DMS153 treated with DMSO at 0.1 percent for 48 hours (cell line): ENCODE results near the gene GPA33.

Source experiments
- DNase-seq: peaks from one replicate; lab custom pipeline; 2025; ENCODE audit not compliant: unreplicated experiment; lab: John Stamatoyannopoulos, UW

Gene GPA33

DNA sequence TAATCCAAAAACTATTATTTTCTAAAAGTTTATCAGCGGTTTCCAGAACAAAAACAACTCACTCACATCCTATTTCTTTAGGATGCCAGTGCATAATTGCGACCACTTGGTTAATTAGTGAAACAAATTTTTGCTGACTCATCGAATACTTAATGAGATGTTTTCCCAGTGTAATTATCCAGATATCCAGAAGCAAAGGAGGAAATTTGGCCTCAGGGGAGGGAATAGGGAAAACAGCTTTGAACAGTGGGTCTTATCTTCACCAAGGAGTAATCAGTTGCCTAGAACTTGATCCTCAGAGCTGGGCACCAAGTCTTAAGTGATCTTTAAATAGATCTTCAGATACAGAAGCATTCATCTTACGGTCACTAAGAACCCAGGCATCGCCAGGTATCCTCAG lies 28.0 kb upstream of the GPA33 start:
- no peak for DNase-seq

DNA sequence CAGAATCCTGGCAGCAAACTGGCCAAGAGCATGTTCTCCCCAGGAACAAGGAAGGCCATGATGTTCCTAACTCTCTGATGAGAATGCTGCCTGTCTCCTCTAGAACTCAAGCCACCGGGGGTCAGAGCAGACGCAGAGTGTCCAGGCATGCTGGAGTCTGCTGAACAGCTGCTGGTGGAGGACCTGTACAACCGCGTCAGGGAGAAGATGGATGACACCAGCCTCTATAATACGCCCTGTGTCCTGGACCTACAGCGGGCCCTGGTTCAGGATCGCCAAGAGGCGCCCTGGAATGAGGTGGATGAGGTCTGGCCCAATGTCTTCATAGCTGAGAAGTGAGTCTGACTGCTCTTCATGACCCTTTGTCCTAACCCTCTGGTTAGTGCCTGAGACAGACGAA lies 27.0 kb upstream of the GPA33 start:
- no peak for DNase-seq

DNA sequence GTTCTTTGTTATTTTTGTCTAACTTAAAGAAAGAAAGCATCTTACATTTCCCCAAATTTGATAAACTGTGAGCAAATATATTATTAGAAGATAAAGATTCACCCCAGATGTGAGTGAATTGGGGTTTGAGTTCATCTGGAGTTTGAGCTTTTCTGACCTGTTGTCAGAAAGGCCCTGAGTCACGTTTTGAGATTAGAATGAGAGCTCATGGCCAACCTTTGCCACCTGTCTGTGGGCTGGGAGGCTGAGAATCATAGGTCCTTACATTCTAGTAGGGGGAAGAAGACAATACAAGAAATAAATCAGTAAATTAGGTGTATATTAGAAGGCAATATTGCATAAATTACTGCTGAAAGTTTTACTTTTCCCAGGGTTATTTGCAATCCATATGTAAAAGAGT lies 26.0 kb upstream of the GPA33 start:
- DNase-seq, result no peak

DNA sequence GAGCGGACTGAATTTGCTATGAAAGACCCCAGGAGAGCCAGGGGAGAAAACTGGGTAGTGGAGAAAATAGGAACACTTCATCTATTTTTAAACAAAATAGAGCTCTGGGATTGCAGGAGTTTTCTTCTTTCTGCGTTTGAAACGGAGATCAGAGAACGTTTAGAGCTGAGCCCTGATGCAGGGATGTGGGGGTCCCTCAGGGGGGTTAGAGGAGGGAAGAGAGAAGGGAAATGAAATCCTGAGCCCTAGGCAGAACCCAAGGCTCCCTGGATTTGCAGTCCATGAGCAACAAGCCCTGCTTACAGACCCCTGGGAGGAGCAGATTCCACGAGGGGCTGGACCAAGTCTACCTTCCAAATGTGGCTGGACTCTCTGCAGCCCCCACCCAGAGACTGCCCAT lies 25.5 kb upstream of the GPA33 start:
- DNase-seq, result no peak

DNA sequence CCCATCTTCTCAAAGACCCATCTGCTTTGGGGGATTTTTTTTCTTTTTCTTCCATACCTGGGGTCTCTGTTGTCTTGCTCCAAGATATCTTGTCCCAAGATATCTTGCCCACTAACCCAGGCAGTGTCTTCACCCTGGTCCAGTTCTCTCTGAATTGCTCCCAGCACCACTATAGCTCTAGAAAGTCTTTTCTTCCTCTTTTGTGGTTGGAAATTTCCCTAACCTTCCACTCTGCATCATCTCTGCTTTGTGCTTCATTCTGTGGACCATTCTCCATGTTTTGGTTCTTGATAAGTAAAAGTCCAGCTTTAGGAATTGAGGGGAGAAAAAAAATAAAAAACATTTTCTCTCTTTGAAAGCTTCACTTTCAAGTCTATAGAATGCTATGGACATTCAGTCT lies 24.5 kb upstream of the GPA33 start:
- DNase-seq, result no peak

DNA sequence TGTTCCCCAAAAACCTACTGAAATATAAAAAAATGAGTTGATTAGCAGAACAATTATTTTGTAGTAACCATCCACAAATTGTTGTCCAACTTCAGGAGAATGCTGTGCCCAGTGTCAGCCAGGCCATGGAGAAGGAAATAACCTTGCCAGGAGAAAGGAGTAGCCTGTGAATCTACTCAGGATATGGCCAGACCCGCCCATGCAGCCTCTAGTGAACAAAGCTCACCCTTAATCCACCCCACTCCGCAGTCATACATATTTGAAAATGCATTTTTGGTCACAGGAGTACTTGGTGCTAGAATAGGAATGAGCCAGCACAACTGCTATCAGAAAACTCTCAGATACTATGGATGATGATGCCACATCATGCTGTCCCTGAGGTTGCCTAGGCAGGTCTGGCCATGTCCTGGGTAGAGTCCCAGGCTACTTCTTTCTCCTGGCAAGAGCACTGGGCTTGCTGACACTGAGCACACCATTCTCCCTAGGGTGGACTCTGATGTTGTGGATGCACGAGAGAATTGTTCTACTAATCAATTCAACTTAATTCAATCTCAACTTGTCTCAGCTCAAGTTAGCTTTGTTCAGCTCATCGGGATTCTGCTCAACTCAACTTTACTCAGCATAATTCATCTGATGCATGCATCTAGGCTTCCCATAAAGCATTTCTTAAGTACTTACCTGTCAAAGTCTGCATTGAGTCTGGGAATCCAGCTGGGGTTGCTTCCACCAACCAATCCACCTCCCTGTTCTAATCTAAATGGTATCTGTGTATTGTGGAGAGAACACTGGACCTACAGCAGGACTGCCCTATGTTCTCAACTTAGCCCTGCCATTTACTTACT lies 21.9 kb upstream of the GPA33 start:
- DNase-seq, result no peak

DNA sequence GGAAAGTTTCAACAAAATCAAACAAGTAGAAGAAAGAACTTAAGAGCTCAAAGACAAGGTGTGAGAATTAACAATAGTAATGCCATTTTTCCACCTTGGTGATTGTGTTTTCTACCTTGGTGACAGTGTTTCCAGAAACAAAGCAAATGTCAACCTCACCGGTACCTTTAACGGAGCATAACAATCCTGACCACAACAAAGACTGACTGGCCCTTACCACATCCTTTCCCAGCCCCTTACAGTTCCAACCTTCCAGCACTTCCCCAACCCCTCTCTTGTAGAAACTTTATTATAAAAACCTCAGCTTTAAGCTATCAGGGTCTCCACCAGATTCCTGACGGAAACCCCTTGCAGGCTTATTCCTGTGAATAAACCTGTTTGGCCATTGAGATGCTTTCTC lies 20.4 kb upstream of the GPA33 start:
- DNase-seq, result no peak

DNA sequence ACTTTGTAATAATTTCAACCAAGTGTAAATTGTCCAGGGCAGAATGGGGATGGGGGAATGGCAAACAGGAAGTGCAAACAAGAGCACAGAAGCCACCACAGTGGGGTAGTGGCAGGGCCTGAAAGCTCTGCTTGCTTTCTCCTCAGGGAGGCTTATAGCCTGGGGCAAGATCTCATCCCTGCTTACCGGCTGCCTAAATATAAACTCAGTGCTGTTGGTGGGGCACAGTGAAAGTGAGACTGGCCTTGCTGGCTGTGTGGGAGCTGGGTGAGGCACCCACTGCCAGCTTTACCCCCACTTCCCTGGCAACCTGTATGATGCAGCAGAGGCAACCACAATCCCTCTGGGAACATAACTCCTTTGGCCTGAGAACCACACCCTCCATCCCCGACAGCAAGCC lies 18.9 kb upstream of the GPA33 start:
- DNase-seq, result peak; percentile 23

DNA sequence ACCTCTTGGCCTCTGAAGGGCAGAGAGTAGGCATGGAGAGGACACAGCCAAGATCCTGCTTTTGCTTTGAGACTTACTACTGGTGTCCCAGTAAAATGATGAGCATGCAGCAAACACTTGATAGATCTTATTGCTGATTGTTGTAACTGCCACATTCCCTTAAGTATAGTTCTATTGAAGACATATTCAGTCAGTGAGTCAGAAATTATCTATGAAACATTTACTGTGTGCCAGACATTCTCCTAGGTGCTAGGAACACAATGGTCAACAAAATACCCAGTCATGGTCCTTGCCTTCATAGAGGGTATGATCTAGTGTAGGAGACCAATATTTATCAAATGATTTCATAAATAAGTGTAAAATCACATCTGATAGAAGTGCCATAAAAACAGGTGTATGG lies 17.3 kb upstream of the GPA33 start:
- DNase-seq, result no peak

DNA sequence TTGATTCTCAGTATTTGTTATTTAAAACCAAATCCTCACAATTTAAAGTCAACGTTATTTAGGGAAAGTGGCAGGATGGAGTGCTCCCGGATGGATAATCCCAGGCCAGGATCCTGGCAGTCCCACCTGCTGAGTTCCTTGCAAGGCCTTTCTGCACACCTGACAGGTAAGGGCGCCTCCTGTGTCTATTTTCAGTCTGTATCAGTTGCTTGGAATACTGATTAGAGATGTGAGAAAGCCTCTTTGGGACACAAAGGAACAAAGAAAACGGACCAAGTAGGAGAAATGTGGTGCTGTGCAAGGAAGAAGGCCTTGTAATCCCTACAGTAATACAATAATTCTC lies 15.9 kb upstream of the GPA33 start:
- DNase-seq, result no peak

DNA sequence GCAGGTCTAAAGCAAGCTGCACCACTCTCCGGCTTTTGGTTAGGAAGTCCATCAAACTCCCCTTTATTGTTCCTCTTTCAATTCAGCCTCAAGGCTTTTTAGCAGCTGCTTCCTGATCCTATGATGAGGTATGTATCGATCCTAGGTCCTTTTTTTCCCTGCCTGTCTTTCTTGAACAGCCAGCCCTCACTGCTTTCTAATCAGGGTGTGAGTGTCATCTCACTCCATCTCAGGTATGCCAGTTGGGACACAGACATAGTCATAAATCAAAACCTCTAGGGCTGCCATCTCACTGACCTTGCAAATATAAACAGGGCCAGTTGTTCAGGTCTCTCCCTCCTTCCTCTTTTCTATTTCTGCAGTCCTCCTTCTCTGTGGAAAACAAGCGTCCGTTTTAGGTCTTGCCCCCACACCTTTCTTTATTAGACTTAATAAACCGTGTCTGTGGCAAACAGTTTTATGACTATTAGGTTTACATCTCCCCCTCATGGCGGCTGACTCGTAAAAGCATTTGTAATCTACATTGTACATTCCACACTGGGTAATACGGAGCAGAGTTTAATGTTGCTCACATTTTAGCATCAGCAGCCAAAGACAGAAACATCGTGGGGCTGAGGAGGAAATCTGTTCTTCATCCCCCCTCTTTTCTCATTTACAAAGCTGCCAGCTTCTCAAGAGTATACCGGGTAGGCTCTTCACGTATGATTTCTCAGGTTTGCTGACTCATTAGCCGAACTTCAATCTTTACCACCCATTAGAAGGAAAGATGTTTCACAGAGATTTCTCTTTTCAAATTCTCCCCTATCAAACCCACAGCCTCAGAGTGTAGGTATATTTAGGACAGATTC lies 15.3 kb upstream of the GPA33 start:
- peak; percentile 73 for DNase-seq

DNA sequence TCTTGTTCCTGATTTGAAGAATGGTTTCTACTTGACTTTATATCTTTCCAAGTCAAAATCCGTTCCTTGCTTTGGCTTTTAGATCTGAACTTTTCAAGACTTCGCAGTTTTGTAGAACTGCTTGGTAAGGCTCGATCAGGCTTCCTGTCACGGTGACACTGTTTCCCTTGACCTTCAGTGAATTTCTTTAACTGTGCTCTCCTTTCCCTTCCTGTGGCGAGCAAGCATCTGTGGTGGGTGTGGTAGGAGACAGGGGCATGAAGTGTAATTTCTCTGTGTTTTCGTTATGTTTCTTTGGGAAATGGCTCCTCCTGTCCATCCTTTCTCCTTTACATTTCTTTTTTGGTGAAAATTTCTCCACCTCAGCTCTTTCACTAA lies 14.1 kb upstream of the GPA33 start:
- DNase-seq, result no peak

DNA sequence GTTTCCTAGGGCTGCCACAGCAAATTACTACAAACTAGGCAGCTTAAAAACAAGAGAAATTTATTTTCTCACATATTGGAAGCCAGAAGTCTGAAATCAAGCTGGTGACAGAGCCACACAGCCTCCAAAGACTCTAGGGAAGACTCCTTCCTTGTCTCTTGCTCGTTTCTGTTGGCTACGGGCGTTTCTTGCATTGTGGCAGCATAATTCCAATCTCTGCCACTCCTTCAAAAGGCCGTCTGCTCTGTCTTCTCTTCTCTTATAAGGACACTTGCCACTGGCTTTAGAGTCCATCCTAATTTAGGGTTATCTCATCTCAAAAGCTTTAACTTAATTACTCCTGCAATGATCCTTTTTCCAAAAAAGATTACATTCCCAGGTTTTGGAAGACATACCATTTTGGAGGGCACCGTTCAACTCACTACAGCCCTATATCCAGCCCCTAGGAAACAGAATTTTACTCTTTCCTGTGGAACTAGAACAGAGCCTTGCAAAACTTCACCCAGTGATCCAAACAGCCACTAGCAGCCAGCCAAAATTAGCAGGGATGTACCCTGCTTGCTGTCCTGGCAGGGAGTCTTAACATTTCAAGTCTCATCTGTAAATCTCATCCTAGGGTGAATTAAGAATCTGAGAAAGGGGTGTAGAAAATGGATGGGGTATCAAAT lies 12.9 kb upstream of the GPA33 start:
- no peak for DNase-seq

DNA sequence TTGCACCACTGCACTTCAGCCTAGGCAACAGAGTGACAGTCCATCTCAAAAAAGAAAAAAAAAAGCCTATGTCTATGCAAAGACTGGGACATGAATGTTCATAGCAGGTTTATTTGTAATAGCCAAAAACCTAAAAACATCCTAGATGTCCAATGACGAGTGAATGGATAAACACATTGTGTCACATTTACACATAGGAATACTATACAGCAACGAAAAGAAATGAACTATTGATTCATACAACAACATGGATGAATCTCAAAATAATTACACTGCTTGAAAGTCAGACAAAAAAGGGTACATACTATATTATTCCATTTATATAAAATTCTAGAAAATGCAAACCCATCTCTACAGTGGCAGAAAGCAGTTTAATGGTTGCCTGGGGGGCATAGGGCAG lies 11.6 kb upstream of the GPA33 start:
- no peak for DNase-seq

DNA sequence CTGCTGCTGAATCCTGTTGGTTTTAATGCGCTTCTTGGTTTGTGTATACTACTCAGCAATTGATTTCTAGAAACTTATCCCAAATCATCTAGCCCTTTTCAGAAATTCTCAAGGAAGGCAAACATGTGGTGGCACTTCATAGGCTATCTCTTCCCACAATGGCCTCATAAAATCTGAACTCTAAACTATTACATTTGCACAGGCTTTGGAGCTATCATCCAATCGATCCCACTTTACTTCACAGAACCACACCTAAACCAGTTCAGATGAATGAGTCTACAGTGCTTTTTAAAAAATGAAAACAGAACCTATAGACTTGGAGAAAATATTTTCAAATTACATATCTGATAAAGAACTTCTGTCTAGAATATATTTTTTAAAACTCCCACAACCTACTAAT lies 10.6 kb upstream of the GPA33 start:
- DNase-seq, result no peak

DNA sequence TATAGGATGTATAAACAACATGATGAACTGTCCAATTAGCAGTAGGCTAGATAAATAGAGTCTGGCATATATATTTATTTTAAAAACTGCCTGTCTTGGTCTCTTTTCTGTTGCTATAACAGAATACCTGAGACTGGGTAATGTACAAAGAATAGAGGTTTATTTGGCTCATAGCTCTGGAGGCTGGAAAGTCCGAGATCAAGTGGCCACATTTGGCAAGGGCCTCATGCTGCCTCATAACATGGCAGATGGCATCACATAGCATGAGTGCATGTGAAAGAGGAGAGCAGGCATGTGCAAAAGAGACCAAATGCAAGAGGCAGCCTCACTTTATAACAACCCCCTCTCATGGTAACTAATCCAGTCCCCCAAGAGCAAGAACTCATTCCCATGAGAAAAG lies 9.7 kb upstream of the GPA33 start:
- no peak for DNase-seq

DNA sequence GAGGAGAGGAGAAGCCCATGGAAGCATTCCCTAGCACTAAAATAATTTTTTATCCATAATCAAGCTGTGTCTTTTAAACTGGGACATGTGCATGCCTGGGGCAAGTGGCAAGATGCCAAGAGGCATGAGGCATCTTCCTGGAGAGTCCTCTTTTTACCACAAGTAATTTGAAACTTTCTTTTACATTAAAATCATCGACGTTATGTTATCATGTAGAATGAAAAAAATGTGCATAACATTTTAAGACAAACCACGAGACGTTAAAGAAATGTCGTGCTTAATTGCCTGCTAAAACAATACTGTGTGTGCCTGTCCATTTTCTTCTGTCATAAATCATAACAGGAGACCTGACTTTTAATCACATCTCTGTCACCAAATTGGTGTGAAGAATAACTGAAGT lies 5.2 kb upstream of the GPA33 start:
- no peak for DNase-seq

DNA sequence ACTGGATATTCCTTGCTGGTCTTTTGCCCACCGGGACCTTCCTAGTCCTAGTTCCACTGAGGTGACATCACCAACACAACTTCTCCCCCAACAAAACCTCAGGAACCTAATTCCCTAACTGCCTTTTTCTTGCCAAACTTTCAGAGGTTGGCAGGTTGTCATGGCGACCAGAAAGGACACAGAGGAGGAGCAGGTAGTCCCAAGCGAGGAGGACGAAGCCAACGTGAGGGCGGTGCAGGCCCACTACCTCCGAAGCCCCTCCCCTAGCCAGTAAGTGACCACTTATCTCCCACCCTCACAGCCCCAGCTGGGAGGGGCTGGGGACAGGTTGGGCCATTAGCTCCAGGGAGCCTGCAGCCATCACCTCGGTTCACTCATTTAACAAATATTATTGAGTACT lies 4.5 kb upstream of the GPA33 start:
- DNase-seq, result no peak

DNA sequence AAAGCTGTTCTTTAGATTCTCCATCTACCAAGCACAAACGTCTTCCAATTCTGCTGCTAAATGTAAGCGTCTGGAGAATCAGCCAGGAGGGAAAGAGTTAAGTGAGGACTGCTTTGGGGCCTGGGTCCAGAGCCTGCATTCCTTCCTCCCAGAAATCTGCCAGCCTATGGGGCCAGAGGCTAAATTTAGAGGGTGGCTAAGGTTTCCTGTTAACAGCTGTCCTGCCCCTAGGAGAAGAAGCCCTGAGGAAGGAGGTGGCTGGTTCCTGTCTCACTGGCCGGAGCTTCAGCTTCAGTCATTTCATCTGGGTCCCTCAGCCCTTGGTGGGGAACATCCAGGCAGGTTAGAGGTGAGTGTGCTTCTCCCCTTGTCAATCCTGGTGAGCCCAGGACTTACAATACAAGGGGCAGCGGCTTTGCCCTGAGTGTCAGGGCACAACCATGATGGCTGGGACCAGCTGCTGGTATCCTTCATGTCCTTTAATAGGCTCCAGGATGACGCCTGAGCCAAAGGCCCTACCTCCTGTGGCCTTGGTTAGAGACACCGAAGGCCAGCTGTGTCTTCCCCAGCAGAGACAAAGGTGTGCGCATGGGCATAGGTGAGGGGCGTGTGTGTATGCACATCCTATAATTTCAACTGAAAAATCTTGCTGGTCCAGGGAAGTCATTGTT lies 3.8 kb upstream of the GPA33 start, which contains the start of gene STYXL2:
TSS of gene STYXL2 (plus strand) at position 230 of the 671 bp plus-strand sequence. CDS start 775 bp downstream, outside the sequence.
- DNase-seq, result no peak

DNA sequence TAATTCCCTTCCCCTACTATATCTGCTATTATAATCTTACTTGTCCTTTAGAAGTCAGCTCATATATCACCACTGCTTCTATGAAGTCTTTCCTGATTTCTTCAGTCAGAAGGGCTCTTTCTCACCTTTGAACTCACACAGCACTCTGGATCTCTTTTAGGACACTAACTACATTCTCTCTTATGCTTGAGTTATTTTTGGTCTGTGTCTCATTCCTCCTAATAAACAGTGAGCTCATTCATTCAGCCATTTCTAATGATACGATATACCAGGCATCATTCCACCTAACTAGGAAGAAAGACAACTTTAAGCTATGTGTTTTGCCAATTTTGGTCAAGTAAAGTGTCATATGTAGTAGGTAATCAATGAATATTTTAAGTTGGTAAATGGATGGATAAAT lies 2.5 kb upstream of the GPA33 start:
- DNase-seq, result no peak

DNA sequence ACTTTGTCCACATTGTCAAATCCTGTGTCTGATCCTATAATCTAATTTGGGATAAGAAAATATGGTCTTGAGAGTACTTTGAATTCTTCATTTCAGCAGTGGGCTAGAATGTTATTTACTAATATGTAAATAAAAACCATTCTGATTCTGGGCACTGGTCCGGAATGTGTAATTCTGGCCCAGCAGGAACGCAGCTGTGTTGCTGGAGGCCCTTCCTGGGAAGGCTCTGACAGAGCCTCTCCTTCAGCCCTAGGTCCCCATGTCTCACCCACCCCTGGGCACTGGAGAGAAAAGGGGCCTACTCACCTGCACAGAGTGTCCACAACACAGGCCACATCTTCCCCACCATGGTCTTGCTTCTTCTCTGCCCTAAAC lies 251 bp downstream of the GPA33 start:
- DNase-seq, result no peak
